Mucosa of descending colon (tissue), 3 donors: ENCODE results near the gene OSBPL6. TPM values are rescaled to one million over a fixed set of nuclear protein-coding genes. Genes with fewer than 3 reads are reported as not detected.

Experiments used
- ATAC-seq: fragments of 200-7000 bp; cut with Tn5 transposase; one replicate; pipeline ENCODE4 v1.9.1; 2020; ENCODE audit warnings: mild to moderate bottlenecking, moderate library complexity
- DNase-seq, 3 donors: peaks; one replicate each; pipeline ENCODE4 v3.0.0-alpha.2; 2020
- H3K36me3 ChIP-seq: fragments of 200-600 bp; one replicate; pipeline ENCODE4 v1.8.0; 2021; ENCODE audit warnings: low read depth, mild to moderate bottlenecking
- H3K4me1 ChIP-seq: fragments of 200-600 bp; one replicate; pipeline ENCODE4 v1.8.0; 2021; ENCODE audit warnings: low read depth, mild to moderate bottlenecking
- H3K4me3 ChIP-seq: fragments of 200-600 bp; one replicate; pipeline ENCODE4 v1.8.0; 2021; ENCODE audit warnings: mild to moderate bottlenecking
- H3K9me3 ChIP-seq: fragments of 200-600 bp; one replicate; pipeline ENCODE4 v1.8.0; 2021; ENCODE audit warnings: mild to moderate bottlenecking
- CTCF ChIP-seq: fragments of 200-600 bp; IDR thresholded peaks from one replicate; pipeline ENCODE4 v1.8.0; 2022; ENCODE audit warnings: antibody characterized with exemption, mild to moderate bottlenecking
- intact Hi-C, 2 donors: fragments of 100-400 bp; cut with DNase I in 1 of 2; cut with micrococcal nuclease in 1 of 2; formaldehyde crosslinking; loops; one replicate each; pipeline versions ENCODE4 v1.11.0 to v1.11.1; 2022; cut with DNase I, micrococcal nuclease
- total RNA-seq, 3 donors: library from RNA; stranded (reverse); fragmentation: NEBNext Ultra II Directional in 2 of 3; extraction: Animal tissue kit (Norgen Biotek cat#: 25700) in 2 of 3; gene quantifications; one replicate each; pipeline versions ENCODE4 v1.2.1 to v1.2.4, GENCODE V29; 2021 to 2023
- donor health status: DM: no; HTN: no; CAD: no; lungs with moderate emphysema.
- donor health status: DM: no; HTN: no; CAD: no.
- donor health status: DM: no; HTN: yes; CAD: no.

OSBPL6 gene
- total RNA-seq, 3 donors from 2014 or later: 1.3 to 2.7 (median 1.5) TPM

GRCh38 chr2:178269438-178270224 is 75.3 kb downstream of the OSBPL6 start:
- Histone ChIP-seq H3K4me3 (no peak overlapping the region), H3K36me3 (no peaks in the 10 kb centered on the region), H3K9me3 (no peaks in the 10 kb centered on the region), H3K4me1 (no peaks in the 10 kb centered on the region)
- no peak for ATAC-seq
- no peak for DNase-seq
- TF ChIP-seq CTCF: no peak
- intact Hi-C loops: loop anchor here in 1 of 2 donors (10.0 kb wide), 1 partner anchor 135 kb away; no protein-coding TSS in a partner anchor

GRCh38 chr2:178270338-178270737 is 76.0 kb downstream of the OSBPL6 start:
- no peaks in the 10 kb centered on the region for H3K4me1 ChIP-seq
- ATAC-seq (no peak), DNase-seq (no peak)
- H3K36me3 ChIP-seq: no peaks in the 10 kb centered on the region
- intact Hi-C loops: loop anchor here in 1 of 2 donors (10.0 kb wide), 1 partner anchor 136 kb away; no protein-coding TSS in a partner anchor
- H3K4me3 ChIP-seq: no peak overlapping the region
- no peaks in the 10 kb centered on the region for H3K9me3 ChIP-seq
- TF ChIP-seq CTCF: no peak

- H3K36me3 ChIP-seq: no peaks in the 10 kb centered on the region
- no peaks in the 10 kb centered on the region for H3K4me1 ChIP-seq
- TF ChIP-seq CTCF: no peak
- ATAC-seq (no peak), DNase-seq (no peak)
- intact Hi-C loops: loop anchor here in 1 of 2 donors (10.0 kb wide), 1 partner anchor 136 kb away; no protein-coding TSS in a partner anchor
- no peaks in the 10 kb centered on the region for H3K9me3 ChIP-seq
- no peak overlapping the region for H3K4me3 ChIP-seq
Observed at GRCh38 chr2:178271094-178271493, 76.8 kb downstream of the OSBPL6 start.

GRCh38 chr2:178271629-178272333 is 77.5 kb downstream of the OSBPL6 start:
- Histone ChIP-seq H3K4me1 (no peaks in the 10 kb centered on the region), H3K9me3 (no peaks in the 10 kb centered on the region), H3K36me3 (no peaks in the 10 kb centered on the region), H3K4me3 (no peak overlapping the region)
- intact Hi-C loops: loop anchor here in 1 of 2 donors (10.0 kb wide), 1 partner anchor 137 kb away; no protein-coding TSS in a partner anchor
- ATAC-seq: peak; percentile 25
- DNase-seq: peak in 1 of 3 donors; percentile 25
- no peak for TF ChIP-seq CTCF

GRCh38 chr2:178273787-178274360 is 79.6 kb downstream of the OSBPL6 start:
- no peaks in the 10 kb centered on the region for H3K4me1 ChIP-seq
- ATAC-seq: no peak
- intact Hi-C loops: loop anchor here in 1 of 2 donors (10.0 kb wide), 1 partner anchor 139 kb away; no protein-coding TSS in a partner anchor
- no peak for TF ChIP-seq CTCF
- H3K36me3 ChIP-seq: no peaks in the 10 kb centered on the region
- no peak overlapping the region for H3K4me3 ChIP-seq
- H3K9me3 ChIP-seq: no peaks in the 10 kb centered on the region
- no peak for DNase-seq
